Measurements from ENCODE around the gene SMCO2. TPM values are rescaled to one million over a fixed set of nuclear protein-coding genes. Genes with fewer than 3 reads are reported as not detected.
A peak's percentile ranks its signal among the peaks of the same experiment; 100 is the strongest.

SMCO2 gene
- total RNA-seq, 1 experiment from 2014 or later, result 1.7 TPM

DNA sequence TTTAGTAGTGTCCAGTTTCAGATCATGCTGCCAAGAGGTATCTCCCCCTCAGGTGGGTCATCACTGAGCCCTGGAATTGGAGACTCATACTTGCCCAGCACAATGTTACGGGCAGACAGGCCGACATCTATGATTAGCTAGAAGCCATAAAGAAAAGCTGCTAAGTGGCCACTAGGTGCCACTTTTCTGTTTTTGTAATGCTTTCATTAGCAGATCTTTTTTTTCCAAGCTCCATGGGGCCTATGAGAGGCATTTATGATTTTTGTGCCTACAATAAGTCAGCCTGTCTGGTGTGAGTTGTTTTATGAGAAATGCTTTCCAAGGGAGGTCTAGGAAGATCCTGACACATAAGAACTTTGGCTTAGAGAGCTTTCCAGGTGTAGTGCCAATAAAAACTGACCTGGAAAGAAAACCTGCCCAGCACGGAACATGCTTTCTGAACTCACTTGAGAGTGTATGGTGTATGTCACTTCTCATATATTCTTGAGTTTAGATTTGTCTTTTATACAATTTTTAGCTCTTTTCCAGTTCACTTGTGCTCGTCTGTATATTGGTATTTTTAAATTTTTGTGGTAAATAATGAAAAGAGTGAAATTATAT, 21.8 kb upstream of the SMCO2 start:
- no peak overlapping the region for H2AFZ ChIP-seq (ENCODE audit: low read length)
- no peaks in the 10 kb centered on the region for H3K79me2 ChIP-seq (ENCODE audit: low read length)
- H3K4me1 ChIP-seq (ENCODE audit: insufficient read depth, low read length), result no peaks in the 10 kb centered on the region
- H4K20me1 ChIP-seq (ENCODE audit: low read length), result no peaks in the 10 kb centered on the region
- ATAC-seq (peak; percentile 93), DNase-seq (peak; percentile 66)
- H3K9ac ChIP-seq (ENCODE audit: low read length), result no peak overlapping the region
- TF ChIP-seq CTCF (conservative IDR thresholded peaks at IDR 0.05; ENCODE audit: low read depth, low read length), result peak; percentile 88
- no peak for TF ChIP-seq EZH2phosphoT487 (IDR thresholded peaks at IDR 0.05; ENCODE audit: borderline replicate concordance, low read length)
- no peaks in the 10 kb centered on the region for H3K9me3 ChIP-seq (ENCODE audit: low read length)
- intact Hi-C loops (cut with micrococcal nuclease), result loop anchor here (1.0 kb wide), 5 partner anchors 101 to 279 kb away; no protein-coding TSS in a partner anchor
- no peak overlapping the region for H3K27ac ChIP-seq (ENCODE audit: low read length)
- H3F3A ChIP-seq (ENCODE audit: low read length, unreplicated experiment), result no peaks in the 10 kb centered on the region
- no peaks in the 10 kb centered on the region for H3K27me3 ChIP-seq (ENCODE audit: low read length)
- peaks cover 16% of the 10 kb centered on the region for H3K36me3 ChIP-seq (ENCODE audit: low read depth, low read length)
- POLR2A ChIA-PET (ENCODE audit: unreplicated experiment), result interaction anchor here (0.6 kb wide), 1 partner anchor 38 kb away, joined by 6 read pairs; no protein-coding TSS in a partner anchor
- CTCF ChIA-PET, result interaction anchor here (0.6 to 1.0 kb wide), 6 partner anchors 9 to 139 kb away, joined by 3 to 7 read pairs (median 4); partner anchors contain the start of gene PPFIBP1
- H3K4me2 ChIP-seq (ENCODE audit: low read length), result no peak overlapping the region
- no peaks in the 10 kb centered on the region for H3K9me2 ChIP-seq (replicated peaks; ENCODE audit: low read length)
- BruUV-seq (replicated peaks), result no TSS peak
- H3K4me3 ChIP-seq (ENCODE audit: low read length), result no peak overlapping the region

- BruUV-seq (replicated peaks), result no TSS peak
- POLR2A ChIA-PET (ENCODE audit: unreplicated experiment), result no interaction called here
- intact Hi-C loops (cut with micrococcal nuclease), result no loop called here
Measured at GRCh38 chr12:27425306-27425705, 21.2 kb upstream of the SMCO2 start.

More at GRCh38 chr12:27425306-27425705, 21.2 kb upstream of the SMCO2 start:
- no peaks in the 10 kb centered on the region for H3F3A ChIP-seq (ENCODE audit: low read length, unreplicated experiment)
- H2AFZ ChIP-seq (ENCODE audit: low read length), result no peak overlapping the region
- H3K27ac ChIP-seq (ENCODE audit: low read length), result no peak overlapping the region
- DNase-seq (no peak), ATAC-seq (no peak)
- H3K9me3 ChIP-seq (ENCODE audit: low read length), result no peaks in the 10 kb centered on the region
- H3K79me2 ChIP-seq (ENCODE audit: low read length), result no peaks in the 10 kb centered on the region
- peaks cover 10% of the 10 kb centered on the region; the same call in 1 of the 2 replicates for H3K36me3 ChIP-seq (ENCODE audit: low read depth, low read length)
- H3K27me3 ChIP-seq (ENCODE audit: low read length), result no peaks in the 10 kb centered on the region
- no peaks in the 10 kb centered on the region for H3K4me1 ChIP-seq (ENCODE audit: insufficient read depth, low read length)
- H3K4me2 ChIP-seq (ENCODE audit: low read length), result no peak overlapping the region
- no peaks in the 10 kb centered on the region for H3K9me2 ChIP-seq (replicated peaks; ENCODE audit: low read length)
- H4K20me1 ChIP-seq (ENCODE audit: low read length), result no peaks in the 10 kb centered on the region
- CTCF ChIA-PET, result interaction anchor here (0.6 to 1.0 kb wide), 3 partner anchors 9 to 37 kb away, joined by 3 to 5 read pairs (median 5); no protein-coding TSS in a partner anchor
- H3K4me3 ChIP-seq (ENCODE audit: low read length), result no peak overlapping the region
- TF ChIP-seq EZH2 (IDR thresholded peaks at IDR 0.05; ENCODE audit: low read length, unreplicated experiment), result no peak
- no peak for TF ChIP-seq EZH2phosphoT487 (IDR thresholded peaks at IDR 0.05; ENCODE audit: borderline replicate concordance, low read length)
- TF ChIP-seq CTCF (conservative IDR thresholded peaks at IDR 0.05; ENCODE audit: low read depth, low read length), result no peak
- no peak overlapping the region for H3K9ac ChIP-seq (ENCODE audit: low read length)
